HepG2 (cell line): ENCODE measurements around the gene IER5L. TPM values are rescaled to one million over a fixed set of nuclear protein-coding genes. Genes with fewer than 3 reads are reported as not detected.
A peak's percentile ranks its signal among the peaks of the same experiment; 100 is the strongest.

Source experiments
- BATF2 ChIP-seq: sonication (generic); formaldehyde crosslinking; IDR thresholded peaks from 2 replicates; pipeline ENCODE4 v1.8.0; 2022; ENCODE audit warnings: mild to moderate bottlenecking, missing genetic modification reagents, moderate library complexity
- CEBPG ChIP-seq: IDR thresholded peaks from 2 replicates; pipeline ENCODE4 v1.6.1; 2016
- CREBL2 ChIP-seq: sonication (generic); formaldehyde crosslinking; IDR thresholded peaks from 2 replicates; pipeline ENCODE4 v1.8.1; 2023; ENCODE audit warnings: missing genetic modification reagents, mild to moderate bottlenecking, borderline replicate concordance
- ERF ChIP-seq: IDR thresholded peaks from 2 replicates; pipeline ENCODE4 v1.6.1; 2018; ENCODE audit warnings: missing biosample characterization, missing genetic modification reagents
- GABPB1 ChIP-seq: IDR thresholded peaks from 2 replicates; pipeline ENCODE4 v1.6.1; 2016; ENCODE audit warnings: mild to moderate bottlenecking, missing genetic modification reagents, moderate library complexity, missing compliant biosample characterization
- JUN ChIP-seq: sonication (generic); formaldehyde crosslinking; IDR thresholded peaks from 2 replicates; pipeline ENCODE4 v1.4.0; 2020; ENCODE audit warnings: mild to moderate bottlenecking, missing genetic modification reagents
- MAZ ChIP-seq, 2 experiments: sonication (generic) in 1 of 2; formaldehyde crosslinking in 1 of 2; IDR thresholded peaks; 2 replicates each; pipeline versions ENCODE4 v1.5.0 to v1.6.1; 2012 to 2020; ENCODE audit warnings: low read depth in 2 of 2, mild to moderate bottlenecking in 2 of 2, borderline replicate concordance in 1 of 2, improper control_type of control experiment in 1 of 2, low read length in 1 of 2, missing genetic modification reagents in 1 of 2, moderate library complexity in 1 of 2
- MEF2D ChIP-seq: sonication (generic); formaldehyde crosslinking; IDR thresholded peaks from 2 replicates; pipeline ENCODE4 v1.5.1; 2020; ENCODE audit warnings: mild to moderate bottlenecking, missing genetic modification reagents
- MTERF4 ChIP-seq: sonication (generic); formaldehyde crosslinking; IDR thresholded peaks from 2 replicates; pipeline ENCODE4 v1.8.0; 2023; ENCODE audit warnings: mild to moderate bottlenecking, missing genetic modification reagents
- NCOA2 ChIP-seq: sonication (generic); formaldehyde crosslinking; IDR thresholded peaks from 2 replicates; pipeline ENCODE4 v1.8.0; 2022; ENCODE audit warnings: inconsistent platforms
- NONO ChIP-seq, 2 experiments: fragments of 450-650 bp in 1 of 2; sonication (generic) in 1 of 2; formaldehyde crosslinking in 1 of 2; IDR thresholded peaks in 1 of 2; conservative IDR thresholded peaks in 1 of 2; 2 replicates each; pipeline versions ENCODE4 v1.6.1 to v1.8.0; 2017 to 2022; ENCODE audit warnings: mild to moderate bottlenecking in 1 of 2, missing genetic modification reagents in 1 of 2, moderate library complexity in 1 of 2
- PLSCR1 ChIP-seq: sonication (generic); formaldehyde crosslinking; IDR thresholded peaks from 2 replicates; pipeline ENCODE4 v1.5.0; 2020; ENCODE audit warnings: missing genetic modification reagents, mild to moderate bottlenecking, borderline replicate concordance
- RAD51 ChIP-seq: fragments of 450-650 bp; IDR thresholded peaks from 2 replicates; pipeline ENCODE4 v1.6.1; 2016; ENCODE audit warnings: borderline replicate concordance
- RBM22 ChIP-seq: fragments of 200-400 bp; formaldehyde crosslinking; optimal IDR thresholded peaks from 2 replicates; pipeline ENCODE3; 2017; ENCODE audit warnings: mild to moderate bottlenecking, low read length, moderate library complexity
- RBM39 ChIP-seq: fragments of 200-400 bp; formaldehyde crosslinking; IDR thresholded peaks from one replicate; pipeline ENCODE4 v1.6.1; 2018; ENCODE audit warnings: antibody characterized with exemption, mild to moderate bottlenecking, low read depth, low read length; ENCODE audit not compliant: poor library complexity, severe bottlenecking
- SIN3A ChIP-seq: IDR thresholded peaks from 2 replicates; pipeline ENCODE4 v1.6.1; 2011; ENCODE audit warnings: low read depth, mild to moderate bottlenecking, control low read depth, low read length, borderline replicate concordance
- SYNCRIP ChIP-seq: fragments of 200-400 bp; formaldehyde crosslinking; IDR thresholded peaks from 2 replicates; pipeline ENCODE4 v1.6.1; 2018; ENCODE audit warnings: mild to moderate bottlenecking, low read depth, low read length; ENCODE audit not compliant: insufficient read depth
- THAP9 ChIP-seq: sonication (generic); formaldehyde crosslinking; IDR thresholded peaks from 2 replicates; pipeline ENCODE4; 2020; ENCODE audit warnings: missing genetic modification reagents, mild to moderate bottlenecking, borderline replicate concordance
- TSC22D2 ChIP-seq: sonication (generic); formaldehyde crosslinking; IDR thresholded peaks from 2 replicates; pipeline ENCODE4 v1.5.1; 2020; ENCODE audit warnings: missing genetic modification reagents, mild to moderate bottlenecking, borderline replicate concordance
- ZC3H4 ChIP-seq: sonication (generic); formaldehyde crosslinking; IDR thresholded peaks from 2 replicates; pipeline ENCODE4 v1.4.0; 2020; ENCODE audit warnings: missing genetic modification reagents, borderline replicate concordance
- ZFX ChIP-seq: sonication (generic); formaldehyde crosslinking; IDR thresholded peaks from 2 replicates; pipeline ENCODE4 v1.4.0; 2020; ENCODE audit warnings: mild to moderate bottlenecking, low read depth, missing genetic modification reagents, moderate library complexity
- ZNF44 ChIP-seq: sonication (generic); formaldehyde crosslinking; IDR thresholded peaks from 2 replicates; pipeline ENCODE4 v1.5.1; 2020; ENCODE audit warnings: mild to moderate bottlenecking, missing genetic modification reagents
- polyA plus RNA-seq, 8 experiments: library from polyadenylated mRNA; depleted of rRNA in 3 of 8; stranded (reverse) in 7 of 8; unstranded in 1 of 8; fragments of >200 nt; fragmentation: Illumina TruSeq in 4 of 8; extraction: Trizol in 4 of 8; gene quantifications; 2 replicates each; pipeline versions ENCODE4 v1.2.1 to v1.2.3, GENCODE V29; 2011 to 2016; ENCODE audit warnings: low read depth in 4 of 8, missing spikeins in 1 of 8, mixed read lengths in 1 of 8; ENCODE audit not compliant: insufficient read depth in 1 of 8
- total RNA-seq, 5 experiments: library from RNA; depleted of rRNA; stranded (reverse); fragments of >200 nt; fragmentation: Illumina TruSeq; extraction: Trizol; gene quantifications; 2 replicates each; pipeline ENCODE4 v1.2.3, GENCODE V29; 2016; ENCODE audit warnings: low read depth in 1 of 5

Gene IER5L
- total and polyA plus RNA-seq, 2 of the 13 experiments (the other 11 are each of a cell fraction or from before 2014, with no cell fraction given): 1.8 to 3.3 TPM

- TF ChIP-seq GABPB1: peak; percentile 68
- TF ChIP-seq MEF2D (CRISPR knock-in tag): peak; percentile 42; the same call in 1 of the 2 replicates
- no peak; the same call in 1 of the 2 replicates for TF ChIP-seq SIN3A
- TF ChIP-seq ZFX (CRISPR knock-in tag): peak; percentile 76
- TF ChIP-seq ERF (CRISPR knock-in tag): 0 out of 2 replicates have a peak, but pooled peaks have one; percentile 24
- 0 out of 2 replicates have a peak, but pooled peaks have one; percentile 21 for TF ChIP-seq THAP9 (CRISPR knock-in tag)
- TF ChIP-seq NONO (IDR thresholded peaks at IDR 0.05): no peak
- peak; percentile 18; the same call in 1 of the 2 replicates for TF ChIP-seq NONO (CRISPR knock-in tag; conservative IDR thresholded peaks at IDR 0.05)
- TF ChIP-seq RAD51: no peak
- peak; percentile 44; the same call in 1 of the 2 replicates for TF ChIP-seq JUN (CRISPR knock-in tag)
- TF ChIP-seq CREBL2 (CRISPR knock-in tag): no peak
- 0 out of 2 replicates have a peak, but pooled peaks have one; percentile 9 for TF ChIP-seq NCOA2 (CRISPR knock-in tag)
- no peak for TF ChIP-seq PLSCR1 (CRISPR knock-in tag)
- TF ChIP-seq ZC3H4: peak; percentile 71; the same call in 1 of the 2 replicates
- TF ChIP-seq RBM39: peak; percentile 26
- TF ChIP-seq TSC22D2 (CRISPR knock-in tag): 0 out of 2 replicates have a peak, but pooled peaks have one; percentile 10
- no peak for TF ChIP-seq SYNCRIP
- 0 out of 2 replicates have a peak, but pooled peaks have one; percentile 38 for TF ChIP-seq MAZ (IDR thresholded peaks at IDR 0.05; ENCODE audit: borderline replicate concordance, low read depth, low read length)
- peak; percentile 34; the same call in 1 of the 2 replicates for TF ChIP-seq MAZ (CRISPR knock-in tag; IDR thresholded peaks at IDR 0.05; ENCODE audit: low read depth)
- 0 out of 2 replicates have a peak, but pooled peaks have one; percentile 34 for TF ChIP-seq BATF2
- TF ChIP-seq ZNF44 (CRISPR knock-in tag): no peak
- TF ChIP-seq CEBPG (CRISPR knock-in tag): no peak
- TF ChIP-seq MTERF4 (CRISPR knock-in tag): no peak
- TF ChIP-seq RBM22: no peak
Measured at GRCh38 chr9:129174724-129175514, 3.1 kb downstream of the IER5L start (continued).
